ENCODE measurements around the gene GPRIN3.

Gene GPRIN3

DNA sequence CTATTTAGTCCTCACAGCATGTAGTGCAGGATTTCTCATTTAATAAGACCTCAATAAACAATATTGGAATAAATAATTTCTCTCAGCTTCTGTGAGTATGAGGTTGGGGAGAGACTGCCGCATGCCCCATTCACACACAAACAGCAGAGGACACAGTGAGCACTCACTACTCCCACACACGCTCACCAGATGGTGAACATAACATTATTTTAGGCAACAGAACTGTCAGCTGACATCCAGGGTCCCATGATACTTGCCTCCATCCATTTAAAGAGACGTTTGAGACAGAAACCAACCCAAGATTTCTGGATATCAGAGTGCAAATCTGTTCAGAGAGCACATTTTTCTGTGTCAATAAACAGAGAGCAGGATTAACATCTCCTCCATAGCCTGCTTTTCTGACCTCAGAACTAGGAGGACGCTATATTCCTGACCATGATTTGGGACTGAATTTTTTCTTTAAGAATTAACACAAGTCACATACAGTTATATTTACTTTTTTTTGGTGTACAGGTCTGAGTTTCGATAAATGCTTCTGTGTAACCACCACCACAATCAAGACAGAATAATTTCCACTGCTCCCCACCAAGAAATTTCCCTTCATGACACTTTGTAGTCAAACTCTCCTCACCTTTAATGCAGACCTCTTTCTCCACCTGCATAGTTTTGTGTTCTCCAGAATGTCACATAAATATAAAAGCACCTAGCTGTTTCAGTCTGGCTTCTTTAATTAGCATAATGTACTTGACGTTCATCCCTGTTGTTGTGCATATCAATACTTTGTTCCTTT is 16.7 kb downstream of the GPRIN3 start:
- TF ChIP-seq CTCF (IDR thresholded peaks at IDR 0.05) = no peak
- no peak for TF ChIP-seq ZFX (IDR thresholded peaks at IDR 0.05; ENCODE audit: borderline replicate concordance)
- no peak overlapping the region for H3K27ac ChIP-seq

DNA sequence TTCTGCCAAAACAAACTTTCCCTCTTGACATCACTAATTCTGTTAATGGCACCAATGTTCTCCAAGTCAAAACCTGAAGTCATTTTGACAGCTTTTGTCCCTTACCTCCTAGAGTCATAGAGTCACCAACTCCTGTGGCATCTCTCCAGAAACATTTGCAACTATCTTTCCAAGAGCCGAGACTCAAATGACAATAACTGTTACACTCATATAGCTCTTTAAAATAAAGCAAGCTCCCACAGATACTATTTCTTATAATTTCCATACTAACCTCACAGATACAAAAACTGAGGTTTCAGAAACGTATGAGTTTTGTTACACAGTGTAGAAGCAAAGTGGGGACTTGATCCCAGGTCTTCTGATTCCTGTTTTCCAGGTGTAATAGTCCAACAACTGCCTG is 18.3 kb downstream of the GPRIN3 start:
- H3K27ac ChIP-seq = no peak overlapping the region
- TF ChIP-seq CTCF (IDR thresholded peaks at IDR 0.05) (no peak), ZFX (IDR thresholded peaks at IDR 0.05; ENCODE audit: borderline replicate concordance) (no peak)

GRCh38 chr4:89288430-89288829 is 19.2 kb downstream of the GPRIN3 start:
- no peak overlapping the region for H3K27ac ChIP-seq
- TF ChIP-seq CTCF (IDR thresholded peaks at IDR 0.05) = no peak
- TF ChIP-seq ZFX (IDR thresholded peaks at IDR 0.05; ENCODE audit: borderline replicate concordance) = no peak

- no peak overlapping the region for H3K27ac ChIP-seq
- TF ChIP-seq CTCF (IDR thresholded peaks at IDR 0.05) = no peak
These were observed 19.7 kb downstream of the GPRIN3 start for GRCh38 chr4:89287945-89288344.

DNA sequence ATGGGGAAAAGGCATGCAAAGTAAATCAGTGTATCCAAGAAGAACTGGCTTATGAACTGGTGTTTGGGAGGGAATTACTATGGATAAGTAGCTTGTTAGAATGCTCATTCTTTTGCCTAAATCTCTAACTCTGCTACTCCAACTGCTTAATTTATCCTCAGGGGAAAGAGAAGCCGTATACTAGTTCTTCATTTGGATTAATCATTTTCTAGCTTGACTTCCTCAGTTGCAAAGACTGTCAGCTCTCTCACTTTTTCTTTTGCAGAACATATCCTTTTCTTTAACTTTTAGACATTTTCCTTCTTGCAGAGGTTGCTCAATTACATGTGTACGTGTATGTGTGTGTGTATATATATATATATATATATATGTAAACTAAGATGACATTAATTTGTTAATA is 21.9 kb downstream of the GPRIN3 start:
- no peak overlapping the region for H3K27ac ChIP-seq
- TF ChIP-seq CTCF (IDR thresholded peaks at IDR 0.05) (no peak), ZFX (IDR thresholded peaks at IDR 0.05; ENCODE audit: borderline replicate concordance) (no peak)

GRCh38 chr4:89284828-89285227 is 22.8 kb downstream of the GPRIN3 start:
- H3K27ac ChIP-seq = no peak overlapping the region

DNA sequence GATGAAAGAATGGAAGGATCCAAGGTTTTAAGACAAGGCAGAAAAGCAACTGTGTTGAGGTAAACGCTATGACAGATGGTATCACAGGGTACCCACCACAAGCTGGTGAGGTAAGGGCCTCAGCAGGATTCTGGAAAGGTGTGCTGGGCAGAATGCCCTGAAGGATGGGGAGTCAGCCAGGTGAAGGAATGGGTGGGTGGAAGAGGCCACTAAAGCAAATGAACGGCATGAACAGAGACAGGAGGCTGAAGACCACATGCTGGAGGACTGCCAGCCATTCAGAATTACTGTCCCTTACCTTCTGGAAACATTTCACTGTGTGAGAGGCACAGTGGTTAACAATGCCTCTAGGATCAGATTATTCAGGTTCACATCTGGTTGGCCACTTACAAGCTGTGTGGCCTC is 23.6 kb downstream of the GPRIN3 start:
- no peak overlapping the region for H3K27ac ChIP-seq
- no peak for TF ChIP-seq ZFX (IDR thresholded peaks at IDR 0.05; ENCODE audit: borderline replicate concordance)
- no peak for TF ChIP-seq CTCF (IDR thresholded peaks at IDR 0.05)

More at GRCh38 chr4:89284828-89285227, 22.8 kb downstream of the GPRIN3 start:
- no peak for TF ChIP-seq ZFX (IDR thresholded peaks at IDR 0.05; ENCODE audit: borderline replicate concordance)

Data from 22Rv1 (cell line).